Body of pancreas (tissue), 4 donors: ENCODE results near the gene INHBC.

Source experiments
- POLR2A ChIP-seq, 3 donors: fragments of 450-650 bp; IDR thresholded peaks; one replicate each; pipeline ENCODE4 v1.6.1; 2016; ENCODE audit warnings: antibody characterized with exemption in 3 of 3, mild to moderate bottlenecking in 2 of 3
- TF ChIP-seq, protein P1 (sequence below), 7 experiments: fragments of 450-650 bp in 4 of 7; fragments of 200-600 bp in 3 of 7; sonication (generic) in 3 of 7; IDR thresholded peaks; one replicate each; pipeline ENCODE4 v1.5.1; 2016 to 2019; ENCODE audit warnings: antibody characterized with exemption in 7 of 7

DNA sequence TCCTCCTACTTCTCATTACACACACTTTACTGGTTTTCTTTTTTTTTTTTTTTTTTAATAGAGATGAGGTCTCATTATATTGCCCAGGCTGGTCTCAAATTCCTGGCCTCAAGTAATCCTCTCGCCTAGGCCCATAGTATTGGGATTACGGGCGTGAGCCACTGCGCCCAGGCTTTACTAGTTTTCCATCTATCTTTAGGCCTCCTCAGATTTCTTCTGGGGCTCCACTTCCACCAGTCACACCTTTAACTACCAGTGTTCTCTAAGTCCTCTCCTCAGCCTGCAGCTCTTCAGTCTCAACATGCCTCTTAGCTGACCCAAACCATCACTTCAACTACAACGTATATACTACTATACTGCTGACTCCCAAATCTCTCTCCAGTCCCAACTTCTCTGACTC is 14.1 kb upstream of the INHBC start:
- TF ChIP-seq POLR2A (IDR thresholded peaks at IDR 0.05): no peak
- TF ChIP-seq, protein P1, sequence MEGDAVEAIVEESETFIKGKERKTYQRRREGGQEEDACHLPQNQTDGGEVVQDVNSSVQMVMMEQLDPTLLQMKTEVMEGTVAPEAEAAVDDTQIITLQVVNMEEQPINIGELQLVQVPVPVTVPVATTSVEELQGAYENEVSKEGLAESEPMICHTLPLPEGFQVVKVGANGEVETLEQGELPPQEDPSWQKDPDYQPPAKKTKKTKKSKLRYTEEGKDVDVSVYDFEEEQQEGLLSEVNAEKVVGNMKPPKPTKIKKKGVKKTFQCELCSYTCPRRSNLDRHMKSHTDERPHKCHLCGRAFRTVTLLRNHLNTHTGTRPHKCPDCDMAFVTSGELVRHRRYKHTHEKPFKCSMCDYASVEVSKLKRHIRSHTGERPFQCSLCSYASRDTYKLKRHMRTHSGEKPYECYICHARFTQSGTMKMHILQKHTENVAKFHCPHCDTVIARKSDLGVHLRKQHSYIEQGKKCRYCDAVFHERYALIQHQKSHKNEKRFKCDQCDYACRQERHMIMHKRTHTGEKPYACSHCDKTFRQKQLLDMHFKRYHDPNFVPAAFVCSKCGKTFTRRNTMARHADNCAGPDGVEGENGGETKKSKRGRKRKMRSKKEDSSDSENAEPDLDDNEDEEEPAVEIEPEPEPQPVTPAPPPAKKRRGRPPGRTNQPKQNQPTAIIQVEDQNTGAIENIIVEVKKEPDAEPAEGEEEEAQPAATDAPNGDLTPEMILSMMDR (IDR thresholded peaks at IDR 0.05): no peak
